ENCODE data around the gene HPD.

The HPD gene

GRCh38 chr12:121822393-121823100, 36.1 kb downstream of the HPD start:
- H3K4me3 ChIP-seq (ENCODE audit: low read depth, low read length) = no peak overlapping the region
- no peak for TF ChIP-seq CTCF (conservative IDR thresholded peaks at IDR 0.05; ENCODE audit: low read depth, low read length)
- DNase-seq (ENCODE audit: low read depth) = no peak

- H3K4me3 ChIP-seq (ENCODE audit: low read depth, low read length) = no peak overlapping the region
- TF ChIP-seq CTCF (conservative IDR thresholded peaks at IDR 0.05; ENCODE audit: low read depth, low read length) = no peak
- no peak for DNase-seq (ENCODE audit: low read depth)
These were observed 38.6 kb downstream of the HPD start for GRCh38 chr12:121820056-121820455.

GRCh38 chr12:121819212-121819949, 39.3 kb downstream of the HPD start:
- TF ChIP-seq CTCF (conservative IDR thresholded peaks at IDR 0.05; ENCODE audit: low read depth, low read length) = no peak
- no peak for DNase-seq (ENCODE audit: low read depth)

GRCh38 chr12:121817648-121818043, 41.0 kb downstream of the HPD start:
- DNase-seq (ENCODE audit: low read depth) = no peak
- H3K4me3 ChIP-seq (ENCODE audit: low read depth, low read length) = no peak overlapping the region
- no peak for TF ChIP-seq CTCF (conservative IDR thresholded peaks at IDR 0.05; ENCODE audit: low read depth, low read length)

More at GRCh38 chr12:121819212-121819949, 39.3 kb downstream of the HPD start:
- H3K4me3 ChIP-seq (ENCODE audit: low read depth, low read length) = no peak overlapping the region

- DNase-seq (ENCODE audit: low read depth) = no peak
- H3K4me3 ChIP-seq (ENCODE audit: low read depth, low read length) = no peak overlapping the region
These were observed 41.6 kb downstream of the HPD start for GRCh38 chr12:121816925-121817647.

GRCh38 chr12:121815263-121815662, 43.4 kb downstream of the HPD start:
- TF ChIP-seq CTCF (conservative IDR thresholded peaks at IDR 0.05; ENCODE audit: low read depth, low read length) = no peak
- no peak overlapping the region for H3K4me3 ChIP-seq (ENCODE audit: low read depth, low read length)
- DNase-seq (ENCODE audit: low read depth) = no peak

More at GRCh38 chr12:121816925-121817647, 41.6 kb downstream of the HPD start:
- no peak for TF ChIP-seq CTCF (conservative IDR thresholded peaks at IDR 0.05; ENCODE audit: low read depth, low read length)

Data from choroid plexus epithelial cell (primary cell).